Stimulated activated CD4-positive, alpha-beta T cell treated with anti-CD3 and anti-CD28 coated beads, Interleukin-15, amount 100 ng/mL, for 48 hours (primary cell): ENCODE measurements around the gene STRN4.
A peak's percentile ranks its signal among the peaks of the same experiment; 100 is the strongest.

ENCODE experiments used
- DNase-seq, 2 donors: peaks; one replicate each; pipeline ENCODE4 v3.0.0-alpha.2; 2020; ENCODE audit warnings: low read depth in 2 of 2

The STRN4 gene

DNA sequence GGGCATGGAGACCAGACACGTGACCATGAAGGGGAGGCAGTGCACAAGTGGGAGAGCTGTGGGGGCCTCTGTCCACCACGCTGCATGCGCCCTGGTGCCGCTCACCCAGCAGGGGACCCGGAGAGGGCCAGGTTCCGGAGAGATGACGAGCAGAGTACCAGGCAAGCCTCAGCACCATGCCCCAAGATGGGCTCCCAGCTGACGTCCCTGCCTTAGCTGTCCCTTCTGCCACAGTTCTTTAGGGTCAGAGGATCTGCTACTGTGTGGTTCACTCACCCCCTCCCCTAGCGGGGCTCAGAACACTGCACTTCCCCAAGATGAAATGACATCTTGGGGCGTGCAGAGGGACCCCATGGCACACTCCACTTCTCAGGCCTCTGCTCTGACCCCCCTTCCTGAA lies 19.7 kb downstream of the STRN4 start:
- no peak for DNase-seq

DNA sequence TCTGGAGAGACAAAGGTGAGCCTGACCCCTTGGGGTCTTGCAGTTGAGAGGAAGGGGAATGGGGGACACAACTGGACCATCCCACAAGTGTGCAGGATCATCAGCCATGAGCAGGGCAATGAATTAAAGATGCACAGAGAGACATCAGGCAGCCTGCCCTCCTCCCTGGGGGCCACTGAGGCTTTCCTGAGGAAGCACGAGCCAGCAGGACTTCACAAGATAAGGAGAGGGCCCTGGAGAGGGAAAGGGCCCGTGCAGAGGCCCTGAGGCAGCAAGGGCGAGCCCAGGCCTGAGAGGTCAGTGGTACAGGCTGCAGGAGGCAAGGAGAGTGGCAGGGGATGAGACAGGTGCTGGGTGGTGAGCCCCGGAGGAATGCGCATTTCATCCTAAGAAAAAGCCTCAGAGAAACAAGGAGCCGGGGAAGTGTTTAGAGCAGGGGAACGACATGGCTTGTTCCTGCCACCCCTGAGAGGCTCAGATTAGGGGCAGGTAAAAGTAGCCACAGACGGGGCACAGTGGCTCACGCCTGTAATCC lies 20.3 kb downstream of the STRN4 start:
- DNase-seq: no peak

GRCh38 chr19:46725036-46725820 lies 21.0 kb downstream of the STRN4 start:
- no peak for DNase-seq

DNA sequence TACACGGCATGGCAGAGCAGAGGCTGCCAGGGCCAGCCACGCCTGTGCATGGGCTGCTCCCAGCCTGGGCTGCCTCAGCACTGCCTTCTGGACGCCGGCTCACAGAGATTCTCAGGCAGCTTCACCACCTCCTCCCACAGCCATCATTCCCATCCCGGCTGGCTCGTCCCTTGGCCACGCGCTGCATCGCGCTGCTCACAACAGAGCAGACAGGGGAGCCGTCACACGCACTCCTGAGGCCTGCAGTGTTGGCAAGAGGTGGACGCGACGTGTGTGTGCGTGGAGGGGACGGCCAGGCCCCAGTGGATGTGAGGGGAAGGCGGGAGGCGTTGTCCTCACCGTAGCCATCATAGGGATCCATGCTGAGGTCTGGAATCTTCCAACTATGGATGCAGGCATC lies 21.8 kb downstream of the STRN4 start:
- no peak for DNase-seq

DNA sequence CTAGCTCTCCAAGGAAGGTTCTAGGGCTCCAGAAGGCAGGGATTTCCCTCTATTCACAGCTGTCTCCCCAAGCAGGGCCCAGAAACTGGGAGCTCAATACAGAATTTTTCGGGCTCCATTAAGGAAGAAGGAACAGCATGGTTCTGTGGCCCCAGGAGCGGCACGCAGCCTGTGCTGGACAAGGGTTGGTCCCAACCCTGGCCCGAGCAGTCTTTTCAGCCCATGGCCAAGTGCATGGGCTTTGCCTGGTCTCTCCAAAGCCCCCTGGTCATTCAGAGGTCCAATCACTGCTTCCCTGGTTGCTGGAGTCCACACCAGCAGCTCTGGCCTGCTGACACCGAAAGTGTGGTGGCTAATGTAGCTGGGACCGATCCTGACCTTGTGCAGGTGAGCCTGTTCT lies 22.8 kb downstream of the STRN4 start:
- no peak for DNase-seq

- DNase-seq: no peak
Observed at GRCh38 chr19:46723023-46723461, 23.2 kb downstream of the STRN4 start.

DNA sequence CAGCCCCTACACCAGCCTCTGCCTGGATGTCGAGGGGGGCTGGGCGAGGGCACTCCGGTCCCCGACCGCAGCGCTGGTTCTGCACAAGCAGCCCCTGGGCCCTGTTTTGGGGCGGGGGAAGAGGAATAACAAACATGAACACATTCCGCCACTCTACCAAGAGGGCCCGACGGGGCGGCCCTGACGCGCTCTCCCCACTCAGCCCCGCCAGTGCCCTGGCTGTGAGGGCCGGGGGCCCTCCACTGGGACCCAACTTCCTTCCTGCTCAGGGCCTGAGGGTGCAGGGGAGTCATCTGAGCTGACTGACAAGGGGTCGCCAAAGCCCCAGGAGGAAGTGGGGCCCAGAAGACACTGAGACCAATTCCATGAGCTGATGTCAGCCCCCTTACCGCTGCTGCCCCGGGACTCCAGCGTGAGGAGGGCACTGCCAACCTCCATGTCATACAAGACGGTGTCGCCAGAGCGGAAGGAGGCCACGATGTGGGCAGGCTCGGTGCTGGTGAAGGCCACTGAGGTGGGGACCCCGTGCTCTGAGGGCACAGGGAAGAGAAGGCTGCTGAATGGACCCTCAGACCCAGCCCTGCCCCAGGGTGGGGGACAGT lies 23.7 kb downstream of the STRN4 start:
- DNase-seq: no peak

DNA sequence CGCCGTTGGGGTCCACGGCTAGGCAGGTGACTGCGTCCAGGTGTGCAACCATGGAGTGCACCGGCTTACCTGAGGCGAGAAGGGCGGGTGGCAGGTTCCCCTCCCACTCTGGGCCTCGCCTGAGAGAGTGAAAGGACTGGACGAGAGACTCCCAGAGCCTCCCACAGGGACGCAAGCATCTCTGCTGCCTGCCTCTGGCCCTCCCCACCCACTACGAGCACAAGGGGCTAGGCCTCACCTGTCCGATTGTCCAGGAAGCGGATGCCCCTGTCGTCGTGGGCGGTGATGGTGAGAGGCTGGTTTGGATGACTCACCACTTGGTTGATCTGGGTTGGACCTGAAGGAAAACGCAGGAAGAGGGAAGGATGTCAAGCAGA lies 24.3 kb downstream of the STRN4 start:
- DNase-seq: no peak

DNA sequence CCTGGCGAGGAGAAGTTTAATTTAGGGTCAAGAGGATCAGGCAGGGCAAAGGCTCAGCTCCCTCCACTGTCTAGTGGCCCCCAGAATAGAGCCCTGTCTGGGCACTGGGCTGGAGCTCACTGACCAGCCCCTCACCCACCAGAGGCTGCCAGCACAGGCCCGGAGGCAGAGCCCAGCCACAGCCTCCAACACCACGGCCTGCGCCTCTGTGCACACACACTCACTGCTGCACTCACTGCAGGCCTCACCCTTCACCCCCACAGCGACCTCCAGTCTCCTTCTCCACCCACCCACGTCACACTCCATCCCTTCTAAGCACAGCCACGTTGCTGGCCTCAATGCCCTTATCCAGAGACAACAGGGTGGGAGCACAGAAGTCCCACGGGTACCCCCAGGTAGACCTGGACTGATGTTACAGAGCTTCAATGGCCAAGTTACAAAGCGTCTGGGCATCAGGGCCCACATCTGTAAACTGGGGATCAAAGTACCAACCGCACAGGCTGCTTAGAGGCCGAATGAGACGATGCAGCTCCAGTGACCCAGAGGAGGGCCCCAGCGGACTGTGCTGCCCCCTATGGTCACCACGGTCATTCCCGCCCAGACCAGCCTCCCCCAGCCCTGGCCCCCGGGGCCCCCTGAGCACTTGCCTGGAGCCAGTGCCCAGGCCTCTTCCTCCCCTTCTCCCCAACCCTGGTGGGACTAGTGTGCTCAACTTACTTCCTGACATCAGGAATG lies 24.8 kb downstream of the STRN4 start:
- no peak for DNase-seq

DNA sequence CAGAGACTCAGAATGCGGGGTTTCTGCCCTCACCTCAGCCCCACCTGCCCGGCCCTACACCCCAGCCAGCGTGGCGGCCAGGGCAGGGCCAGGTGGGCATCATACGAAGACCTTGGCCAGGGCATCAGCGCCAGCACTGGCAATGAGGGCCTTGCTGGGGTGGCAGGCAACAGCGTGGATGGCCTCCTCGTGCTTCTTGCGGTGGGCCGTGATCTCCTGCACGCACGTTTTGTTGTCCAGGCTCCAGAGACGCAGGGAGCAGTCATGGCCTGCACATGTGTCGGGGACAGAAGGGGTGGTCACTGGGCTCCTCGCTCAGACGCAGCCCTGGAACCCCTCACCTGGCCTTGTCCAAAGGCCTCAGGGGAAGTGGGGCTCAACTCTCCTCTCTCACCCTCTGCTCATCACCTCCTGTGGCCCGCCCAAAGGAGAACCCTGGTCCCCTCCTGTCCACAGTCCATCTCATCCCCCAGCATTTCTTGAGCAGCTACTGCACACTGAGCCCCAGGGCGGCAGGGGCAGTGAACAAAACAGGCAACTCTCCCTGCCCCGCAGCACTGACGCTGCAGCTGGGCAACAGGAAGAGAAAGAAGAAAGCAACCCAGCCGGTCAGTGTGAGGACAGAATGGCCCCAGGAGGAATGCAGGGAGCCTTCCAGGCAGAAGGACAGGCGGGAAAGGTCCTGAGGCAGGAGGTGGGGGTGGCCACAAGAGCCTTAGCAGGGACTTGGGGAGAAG lies 25.6 kb downstream of the STRN4 start:
- DNase-seq: no peak

DNA sequence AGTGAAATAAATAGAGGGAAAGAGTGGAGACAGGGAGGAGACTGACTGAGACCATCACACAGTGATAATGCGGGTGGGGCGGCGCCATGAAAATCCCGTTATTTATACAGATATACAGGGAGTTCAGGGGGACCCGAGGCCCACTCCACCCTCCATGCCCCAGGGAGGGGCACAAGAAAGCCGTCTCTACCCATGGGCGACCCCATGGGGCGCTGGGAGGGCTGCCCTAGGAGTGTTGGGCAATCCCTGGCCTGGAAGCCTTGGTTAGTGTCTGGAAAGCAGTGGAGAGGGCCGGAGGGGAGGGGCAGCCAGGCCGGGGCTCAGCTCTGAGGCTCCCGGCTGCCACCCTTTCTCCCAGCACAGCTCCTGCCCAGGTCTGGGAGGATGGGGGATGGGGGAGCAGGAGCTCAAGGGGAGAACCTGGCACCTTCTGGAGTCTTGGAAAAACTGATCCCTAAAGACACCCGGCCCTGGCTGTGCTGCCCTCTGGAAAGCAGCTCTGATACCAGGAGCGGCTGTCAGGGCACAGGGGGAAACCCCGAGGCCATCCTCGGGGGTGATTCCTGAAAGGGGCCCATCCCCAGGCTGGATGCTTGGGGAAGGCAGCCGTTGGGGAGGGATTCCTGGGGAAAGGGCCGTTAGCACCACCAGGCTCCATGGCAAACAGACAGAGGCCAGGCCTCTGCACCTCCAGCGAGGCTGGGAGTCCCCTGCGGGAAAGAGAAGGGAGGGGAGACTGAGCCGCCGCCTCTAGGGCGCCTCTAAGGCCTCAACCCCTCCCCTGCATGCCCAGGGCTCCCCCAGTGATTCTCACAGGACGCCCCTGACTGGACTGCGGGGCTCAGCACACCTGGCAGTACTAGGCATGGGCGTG lies 26.4 kb downstream of the STRN4 start:
- no peak for DNase-seq

DNA sequence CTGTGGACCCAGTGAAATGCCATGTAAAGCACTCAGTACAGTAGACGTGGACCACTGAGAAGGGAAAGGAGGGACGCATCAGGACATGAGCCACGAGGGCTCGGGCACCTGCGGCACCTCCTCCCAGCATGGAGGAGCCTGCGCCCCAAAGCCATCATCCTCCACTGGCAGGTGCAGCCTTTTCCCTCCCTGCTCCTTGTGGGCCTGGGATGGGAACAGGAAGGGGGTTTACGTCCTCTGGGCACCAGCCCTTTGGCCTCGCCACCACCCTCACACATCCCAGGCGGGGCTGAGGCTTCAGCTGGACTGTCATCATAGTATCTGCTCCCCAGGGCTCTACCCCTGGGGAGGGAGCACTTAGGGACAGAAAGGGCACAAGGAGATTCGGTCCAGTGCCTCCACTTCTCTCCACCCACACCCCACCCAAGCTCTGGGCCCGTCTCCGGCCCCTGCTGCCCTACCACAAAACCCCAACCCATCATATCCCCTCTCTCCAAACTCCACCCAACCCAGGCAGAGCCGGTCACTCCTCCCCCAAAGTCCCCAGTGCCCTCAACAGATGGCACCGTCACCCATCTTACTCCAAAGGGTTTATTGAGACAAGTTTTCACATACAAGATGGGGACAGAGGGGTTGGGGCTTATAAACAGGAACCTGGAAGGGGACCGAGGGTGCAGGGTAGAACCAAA lies 27.2 kb downstream of the STRN4 start:
- DNase-seq: no peak

- DNase-seq: no peak
Observed at GRCh38 chr19:46718157-46718933, 27.9 kb downstream of the STRN4 start.

GRCh38 chr19:46717716-46718143 lies 28.5 kb downstream of the STRN4 start:
- no peak for DNase-seq

DNA sequence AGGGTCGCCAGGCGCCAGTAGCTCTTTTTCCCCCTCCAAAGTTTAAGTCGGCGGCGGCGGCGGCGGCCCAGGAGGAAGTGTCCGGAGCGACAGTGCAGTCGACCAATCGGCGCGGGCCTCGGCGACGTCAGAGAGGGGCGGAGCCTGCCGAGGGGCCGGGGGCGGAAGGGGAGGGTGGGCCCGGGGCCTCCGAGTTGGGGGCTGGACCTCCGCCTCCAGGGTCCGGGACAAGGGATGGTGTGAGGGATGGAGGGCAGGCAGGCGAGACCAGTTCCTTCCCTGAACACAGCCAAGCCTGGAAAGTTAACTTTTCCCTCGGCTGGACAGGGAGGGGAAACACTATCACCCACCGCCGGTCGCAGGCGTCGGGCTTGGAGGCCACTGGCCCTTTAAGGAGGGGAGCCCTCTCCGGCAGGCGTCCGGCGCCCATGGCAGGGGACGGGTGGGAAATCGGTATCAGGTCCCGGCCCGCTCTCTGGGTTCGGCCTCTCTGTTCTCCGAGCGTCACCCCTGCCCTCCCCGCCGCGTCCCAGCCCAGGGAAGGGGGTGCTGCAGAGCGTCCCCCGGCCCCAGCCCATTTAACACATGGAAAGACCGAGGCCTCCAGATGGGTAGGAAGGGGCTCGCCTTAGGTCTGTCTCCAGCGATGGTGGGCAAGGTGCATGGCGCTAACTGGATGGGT lies 29.1 kb downstream of the STRN4 start, which contains the start of gene PRKD2:
TSS of gene PRKD2 (minus strand) at position 81 of the 682 bp plus-strand sequence. CDS start 744 bp downstream, outside the sequence.
- DNase-seq: peak; percentile 74 to 90

- no peak for DNase-seq
Observed at GRCh38 chr19:46716672-46717033, 29.6 kb downstream of the STRN4 start.

GRCh38 chr19:46715975-46716671 lies 30.1 kb downstream of the STRN4 start:
- DNase-seq: no peak

GRCh38 chr19:46715620-46715974 lies 30.7 kb downstream of the STRN4 start:
- DNase-seq: no peak
